GM18505 (cell line): ENCODE results near the gene ST7.

Source experiments
- ATAC-seq: cut with Tn5 transposase; IDR thresholded peaks from one replicate; pipeline ENCODE4 v1.9.1; 2021; ENCODE audit not compliant: unreplicated experiment
- POLR2A ChIP-seq: IDR thresholded peaks from 4 replicates; pipeline ENCODE4 v1.6.1; 2011; ENCODE audit warnings: borderline replicate concordance; ENCODE audit not compliant: insufficient read depth, insufficient read length; ENCODE audit errors: extremely low read depth

Gene ST7

DNA sequence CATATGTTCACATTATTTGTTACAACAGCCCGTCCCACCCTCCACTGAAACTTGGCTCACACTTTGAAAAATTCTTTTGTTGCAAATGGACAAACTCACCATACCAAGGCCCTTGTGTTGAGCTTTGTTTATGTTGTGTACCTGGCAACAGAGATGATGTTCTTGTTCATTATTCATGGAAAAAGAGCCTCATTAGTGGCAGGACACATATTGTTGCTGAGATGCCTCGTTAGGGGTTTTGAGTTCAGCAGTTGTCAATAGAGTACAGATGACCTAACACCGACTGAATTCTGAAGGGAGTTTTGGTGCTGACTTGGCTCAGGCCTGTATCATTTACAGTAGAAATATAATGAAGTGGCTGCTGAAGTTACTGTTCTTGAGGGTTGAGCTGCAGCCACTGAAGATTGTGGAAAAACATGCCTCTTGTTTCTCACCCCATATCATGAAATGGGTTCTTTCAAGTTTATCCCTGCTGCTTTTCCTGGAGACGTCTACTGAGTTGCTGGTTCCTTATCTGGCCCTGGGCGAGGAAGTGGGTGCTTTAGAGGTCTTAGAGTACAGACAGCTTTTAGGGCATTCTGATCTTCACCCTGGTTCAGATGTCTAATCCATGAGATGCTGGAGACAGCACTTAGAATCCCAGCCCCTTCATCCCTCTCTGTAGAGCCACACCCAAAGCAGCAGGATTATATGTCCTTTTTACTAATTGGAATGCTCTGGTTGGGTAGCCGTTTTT is 219.9 kb downstream of the ST7 start:
- TF ChIP-seq POLR2A: no peak
- no peak for ATAC-seq

DNA sequence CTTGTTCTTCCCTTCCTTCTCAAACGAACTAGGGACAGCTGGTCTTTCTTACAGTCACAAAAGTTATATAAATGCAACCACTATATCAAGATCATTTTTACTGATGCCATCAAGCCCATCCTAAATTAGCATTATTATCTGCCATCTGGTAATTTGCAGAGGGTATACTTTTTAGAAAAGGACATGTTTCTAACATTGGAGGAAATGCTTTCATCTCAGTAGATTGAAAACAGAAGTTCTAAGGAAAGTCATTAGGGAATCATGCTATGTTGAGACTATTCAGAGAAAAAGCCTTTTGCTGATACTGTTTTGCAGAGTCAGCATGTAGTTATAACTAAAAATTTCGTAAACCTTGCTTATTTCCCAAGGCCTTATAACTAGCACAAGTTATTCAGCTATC is 222.9 kb downstream of the ST7 start:
- no peak for ATAC-seq
- no peak for TF ChIP-seq POLR2A

DNA sequence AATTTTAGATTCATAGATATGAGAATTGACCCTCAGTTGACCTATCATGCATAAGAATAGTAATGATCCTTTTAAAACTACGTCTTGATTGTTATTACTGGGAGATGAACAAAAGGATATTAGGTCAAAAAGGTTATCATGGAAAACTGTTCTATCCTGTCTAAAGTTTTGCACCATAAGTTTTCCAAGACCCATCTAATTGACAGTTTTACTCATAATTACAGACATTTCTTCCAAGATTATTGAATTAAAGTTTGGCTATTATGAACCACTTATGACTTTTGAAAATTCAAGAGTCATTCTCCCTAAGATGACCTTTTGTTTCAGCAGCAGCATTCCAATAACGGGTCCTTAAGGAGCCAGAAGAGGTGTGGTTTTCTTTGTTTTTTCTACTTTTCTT is 225.3 kb downstream of the ST7 start:
- TF ChIP-seq POLR2A: no peak
- ATAC-seq: no peak

DNA sequence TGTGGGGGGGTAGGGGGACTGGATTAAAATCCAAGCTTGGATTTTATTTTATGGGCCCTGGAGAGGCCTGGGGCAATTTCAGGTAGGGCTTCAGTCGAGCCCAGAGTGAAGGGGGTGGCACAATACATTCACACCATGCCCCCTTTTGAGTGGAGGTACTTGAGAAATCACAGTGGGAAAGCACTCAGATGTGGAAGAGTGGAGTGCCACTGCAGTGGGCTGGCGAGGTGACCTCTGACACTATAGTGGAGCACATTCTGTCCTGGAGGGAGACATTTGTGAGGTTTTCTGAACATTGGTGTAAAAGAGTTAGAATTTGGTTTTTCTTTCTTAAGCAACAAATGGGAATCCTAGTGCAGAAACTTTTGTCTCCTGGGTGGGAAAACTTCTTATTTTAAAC is 226.4 kb downstream of the ST7 start:
- TF ChIP-seq POLR2A: no peak
- no peak for ATAC-seq

DNA sequence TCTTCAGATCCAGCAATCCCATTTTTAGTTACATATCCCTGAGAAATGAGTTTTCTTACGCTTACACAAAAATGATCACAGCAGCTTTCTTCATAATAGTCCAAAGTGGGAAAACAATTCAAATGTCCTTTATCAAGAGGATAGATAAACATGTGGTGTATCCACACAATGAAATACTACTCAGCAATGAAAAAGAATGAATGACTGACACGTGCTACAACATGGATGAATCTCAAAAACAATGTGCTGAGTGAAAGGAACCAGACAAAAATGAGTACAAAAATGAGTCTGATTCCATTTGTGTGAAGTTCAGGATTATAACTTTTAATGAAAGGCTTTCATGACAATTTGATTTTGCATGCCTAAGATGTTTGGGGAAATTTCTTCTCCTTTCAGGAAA is 230.4 kb downstream of the ST7 start:
- no peak for TF ChIP-seq POLR2A
- ATAC-seq: no peak

DNA sequence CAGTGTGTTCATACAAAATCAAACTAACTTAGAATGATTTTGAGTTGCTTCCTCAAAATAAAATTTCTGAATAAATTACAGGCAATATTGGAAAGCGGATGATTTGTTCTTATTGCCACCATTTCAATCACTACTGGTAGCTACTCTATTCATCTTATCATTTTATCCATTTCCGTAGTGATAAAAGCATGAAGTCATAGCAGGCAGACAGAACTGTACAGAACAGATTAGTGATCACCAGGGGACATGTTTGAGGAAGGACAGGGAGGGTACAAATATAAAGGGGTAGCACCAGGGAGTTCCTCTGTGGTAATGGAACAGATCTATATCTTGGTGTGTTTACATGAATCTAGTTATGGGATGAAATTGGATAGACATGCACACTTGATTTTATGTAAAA is 231.1 kb downstream of the ST7 start:
- no peak for TF ChIP-seq POLR2A
- no peak for ATAC-seq

- no peak for TF ChIP-seq POLR2A
- no peak for ATAC-seq
Observed at GRCh38 chr7:117185124-117185523, 231.8 kb downstream of the ST7 start.

GRCh38 chr7:117186218-117187010 is 233.1 kb downstream of the ST7 start:
- no peak for ATAC-seq
- no peak for TF ChIP-seq POLR2A

DNA sequence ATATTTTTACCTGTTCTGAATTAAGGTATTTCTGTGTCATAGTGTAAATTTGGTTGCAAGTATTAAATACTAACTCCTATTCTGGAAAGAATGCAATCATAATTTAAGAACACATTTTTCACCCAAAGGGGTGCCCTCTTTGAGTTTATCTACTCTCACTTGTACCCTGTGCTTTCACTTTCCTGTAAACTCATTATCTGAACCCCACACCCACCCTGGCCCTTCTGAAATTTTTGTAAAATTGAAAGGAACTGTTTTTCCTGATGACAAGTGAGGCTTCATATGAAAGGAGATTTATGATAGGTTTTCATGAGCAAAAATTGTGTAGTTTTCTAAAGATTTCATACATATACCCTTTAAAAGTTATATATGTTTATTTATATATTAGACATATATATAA is 235.1 kb downstream of the ST7 start:
- no peak for TF ChIP-seq POLR2A
- ATAC-seq: no peak

GRCh38 chr7:117188949-117189592 is 235.8 kb downstream of the ST7 start:
- no peak for ATAC-seq
- no peak for TF ChIP-seq POLR2A

GRCh38 chr7:117190104-117190503 is 236.8 kb downstream of the ST7 start:
- no peak for TF ChIP-seq POLR2A
- no peak for ATAC-seq

DNA sequence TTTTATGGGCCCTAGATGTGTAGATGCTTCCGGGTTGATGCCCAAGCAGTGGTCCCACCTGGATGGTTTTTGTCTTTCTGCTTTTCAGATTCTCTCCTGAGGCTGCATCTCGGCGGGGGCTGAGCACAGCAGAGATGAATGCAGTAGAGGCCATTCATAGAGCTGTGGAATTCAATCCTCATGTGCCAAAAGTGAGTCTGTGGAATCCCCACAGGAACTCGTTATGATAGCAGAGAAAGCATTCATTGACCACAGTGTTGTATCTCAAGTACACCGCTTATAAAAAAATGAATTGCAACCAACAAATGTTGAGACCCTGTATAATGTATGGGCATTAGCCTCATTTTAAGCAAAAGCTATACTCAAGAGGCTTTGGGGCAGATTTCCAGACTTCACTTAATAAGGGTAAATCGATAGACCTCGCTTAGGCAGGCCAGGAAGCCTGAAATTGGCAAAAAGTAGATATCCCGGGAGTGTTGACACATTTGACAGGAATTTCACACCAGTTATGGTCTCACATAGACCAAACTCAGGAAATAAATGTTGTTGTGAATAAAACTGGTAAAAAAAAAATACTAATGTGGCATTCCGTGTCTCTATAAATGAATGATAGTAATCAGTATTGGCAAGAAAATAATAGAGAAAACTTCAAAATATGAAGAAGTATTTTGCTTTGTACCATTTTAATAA is 237.6 kb downstream of the ST7 start:
- TF ChIP-seq POLR2A: no peak
- no peak for ATAC-seq

- ATAC-seq: no peak
- TF ChIP-seq POLR2A: no peak
Observed at GRCh38 chr7:117192108-117192507, 238.8 kb downstream of the ST7 start.
